ENCODE data around the gene RAB40C.

The RAB40C gene

GRCh38 chr16:624526-625070, 34.7 kb downstream of the RAB40C start:
- Mint-ChIP-seq H3K9me3 (no peaks in the 10 kb centered on the region), H3K36me3 (ENCODE audit: insufficient read depth) (peaks cover 7% of the 10 kb centered on the region), H3K27ac (ENCODE audit: low read depth) (no peak overlapping the region), H3K4me3 (no peak overlapping the region), H3K27me3 (no peaks in the 10 kb centered on the region), H3K4me1 (no peaks in the 10 kb centered on the region)
- DNase-seq (ENCODE audit: low spot score in 2 of 2), result no peak
- ATAC-seq (replicated peaks; ENCODE audit: extremely low read depth, poor library complexity, severe bottlenecking), result no peak

- H3K27ac Mint-ChIP-seq (ENCODE audit: low read depth), result no peak overlapping the region
- no peaks in the 10 kb centered on the region for H3K9me3 Mint-ChIP-seq
- no peaks in the 10 kb centered on the region for H3K27me3 Mint-ChIP-seq
- H3K4me3 Mint-ChIP-seq, result no peak overlapping the region
- H3K36me3 Mint-ChIP-seq (ENCODE audit: insufficient read depth), result peaks cover 8% of the 10 kb centered on the region
- no peak for DNase-seq (ENCODE audit: low spot score in 2 of 2)
- no peaks in the 10 kb centered on the region for H3K4me1 Mint-ChIP-seq
- no peak for ATAC-seq (replicated peaks; ENCODE audit: extremely low read depth, poor library complexity, severe bottlenecking)
Measured at GRCh38 chr16:625117-625976, 35.5 kb downstream of the RAB40C start.

- DNase-seq (ENCODE audit: low spot score in 2 of 2) (no peak), ATAC-seq (replicated peaks; ENCODE audit: extremely low read depth, poor library complexity, severe bottlenecking) (no peak)
- Mint-ChIP-seq H3K36me3 (ENCODE audit: insufficient read depth) (peaks cover 9% of the 10 kb centered on the region), H3K4me1 (no peaks in the 10 kb centered on the region), H3K27ac (ENCODE audit: low read depth) (no peak overlapping the region), H3K9me3 (no peaks in the 10 kb centered on the region), H3K27me3 (no peaks in the 10 kb centered on the region), H3K4me3 (no peak overlapping the region)
Measured at GRCh38 chr16:625977-626765, 36.3 kb downstream of the RAB40C start.

GRCh38 chr16:626787-627453, 37.1 kb downstream of the RAB40C start:
- H3K27me3 Mint-ChIP-seq, result no peaks in the 10 kb centered on the region
- DNase-seq (ENCODE audit: low spot score in 2 of 2), result no peak

GRCh38 chr16:627454-628239, 37.8 kb downstream of the RAB40C start:
- ATAC-seq (replicated peaks; ENCODE audit: extremely low read depth, poor library complexity, severe bottlenecking) (no peak), DNase-seq (ENCODE audit: low spot score in 2 of 2) (no peak)
- H3K4me3 Mint-ChIP-seq, result no peak overlapping the region
- H3K36me3 Mint-ChIP-seq (ENCODE audit: insufficient read depth), result peaks cover 9% of the 10 kb centered on the region
- H3K27ac Mint-ChIP-seq (ENCODE audit: low read depth), result no peak overlapping the region
- H3K27me3 Mint-ChIP-seq, result no peaks in the 10 kb centered on the region
- H3K4me1 Mint-ChIP-seq, result no peaks in the 10 kb centered on the region
- no peaks in the 10 kb centered on the region for H3K9me3 Mint-ChIP-seq

More at GRCh38 chr16:626787-627453, 37.1 kb downstream of the RAB40C start:
- peaks cover 9% of the 10 kb centered on the region for H3K36me3 Mint-ChIP-seq (ENCODE audit: insufficient read depth)
- H3K9me3 Mint-ChIP-seq, result no peaks in the 10 kb centered on the region
- ATAC-seq (replicated peaks; ENCODE audit: extremely low read depth, poor library complexity, severe bottlenecking), result no peak
- no peaks in the 10 kb centered on the region for H3K4me1 Mint-ChIP-seq
- H3K27ac Mint-ChIP-seq (ENCODE audit: low read depth), result no peak overlapping the region
- no peak overlapping the region for H3K4me3 Mint-ChIP-seq

GRCh38 chr16:628321-629061, 38.6 kb downstream of the RAB40C start:
- H3K9me3 Mint-ChIP-seq, result no peaks in the 10 kb centered on the region
- H3K27me3 Mint-ChIP-seq, result no peaks in the 10 kb centered on the region
- DNase-seq (ENCODE audit: low spot score in 2 of 2) (no peak), ATAC-seq (replicated peaks; ENCODE audit: extremely low read depth, poor library complexity, severe bottlenecking) (no peak)
- no peak overlapping the region for H3K27ac Mint-ChIP-seq (ENCODE audit: low read depth)
- peaks cover 9% of the 10 kb centered on the region for H3K36me3 Mint-ChIP-seq (ENCODE audit: insufficient read depth)
- no peaks in the 10 kb centered on the region for H3K4me1 Mint-ChIP-seq
- no peak overlapping the region for H3K4me3 Mint-ChIP-seq

DNA sequence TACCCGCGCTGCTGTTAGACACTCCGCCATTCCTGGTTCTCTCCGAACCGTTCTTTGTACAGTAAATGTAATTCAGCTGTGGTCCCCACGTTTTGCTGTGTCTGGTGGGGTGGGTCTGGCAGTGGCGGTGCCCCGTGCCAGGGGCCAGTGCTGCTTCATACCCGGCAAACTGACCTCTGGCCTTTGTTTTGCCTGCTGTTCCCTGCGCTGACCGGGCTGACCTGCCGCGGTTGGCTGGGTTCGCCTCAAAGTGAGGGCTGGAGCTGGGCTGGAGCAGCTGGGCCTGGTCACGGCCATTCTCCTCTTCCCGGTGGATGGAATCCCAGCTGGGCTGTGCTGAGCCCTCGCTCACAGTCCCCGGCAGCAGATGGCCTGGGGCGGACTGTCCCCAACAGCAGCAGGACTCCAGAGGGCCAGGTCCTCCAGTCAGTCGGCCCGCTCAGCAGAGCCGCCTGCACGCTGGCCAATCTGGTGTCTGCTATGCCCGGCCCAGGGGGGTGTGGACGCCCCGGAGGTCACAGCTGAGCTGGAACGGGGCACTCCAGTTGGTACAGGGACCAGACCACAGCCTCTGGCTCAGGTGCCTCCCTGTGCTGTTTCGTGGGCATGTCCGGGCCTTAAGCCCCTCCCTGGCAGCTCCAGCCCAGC, 39.4 kb downstream of the RAB40C start:
- Mint-ChIP-seq H3K4me1 (no peaks in the 10 kb centered on the region), H3K4me3 (no peak overlapping the region), H3K27ac (ENCODE audit: low read depth) (no peak overlapping the region), H3K9me3 (no peaks in the 10 kb centered on the region), H3K27me3 (no peaks in the 10 kb centered on the region), H3K36me3 (ENCODE audit: insufficient read depth) (peaks cover 13% of the 10 kb centered on the region)
- no peak for DNase-seq (ENCODE audit: low spot score in 2 of 2)
- no peak for ATAC-seq (replicated peaks; ENCODE audit: extremely low read depth, poor library complexity, severe bottlenecking)

DNA sequence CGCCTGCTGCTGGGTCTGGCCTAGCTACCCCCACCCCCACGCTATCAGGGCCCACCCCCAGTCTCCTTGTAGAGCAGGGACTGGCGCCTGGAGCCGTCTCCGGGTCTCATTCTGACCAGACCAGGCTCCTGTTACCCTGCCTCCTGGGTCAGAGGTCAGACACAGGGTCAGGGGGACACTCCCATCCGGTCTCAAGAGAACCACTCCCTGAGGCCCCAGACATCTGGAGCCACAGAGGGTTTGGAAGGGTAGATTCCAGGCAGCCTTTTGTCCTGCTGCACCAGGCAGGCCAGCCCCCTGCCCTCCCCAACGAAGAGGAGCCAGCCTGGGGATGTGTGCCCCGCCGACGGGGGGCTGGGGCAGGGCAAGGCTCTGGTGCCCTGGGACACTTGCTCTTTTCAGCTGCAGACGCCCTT, 40.0 kb downstream of the RAB40C start:
- Mint-ChIP-seq H3K9me3 (no peaks in the 10 kb centered on the region), H3K27me3 (no peaks in the 10 kb centered on the region), H3K36me3 (ENCODE audit: insufficient read depth) (peaks cover 13% of the 10 kb centered on the region), H3K4me1 (no peaks in the 10 kb centered on the region), H3K4me3 (no peak overlapping the region), H3K27ac (ENCODE audit: low read depth) (no peak overlapping the region)
- DNase-seq (ENCODE audit: low spot score in 2 of 2) (no peak), ATAC-seq (replicated peaks; ENCODE audit: extremely low read depth, poor library complexity, severe bottlenecking) (no peak)

DNA sequence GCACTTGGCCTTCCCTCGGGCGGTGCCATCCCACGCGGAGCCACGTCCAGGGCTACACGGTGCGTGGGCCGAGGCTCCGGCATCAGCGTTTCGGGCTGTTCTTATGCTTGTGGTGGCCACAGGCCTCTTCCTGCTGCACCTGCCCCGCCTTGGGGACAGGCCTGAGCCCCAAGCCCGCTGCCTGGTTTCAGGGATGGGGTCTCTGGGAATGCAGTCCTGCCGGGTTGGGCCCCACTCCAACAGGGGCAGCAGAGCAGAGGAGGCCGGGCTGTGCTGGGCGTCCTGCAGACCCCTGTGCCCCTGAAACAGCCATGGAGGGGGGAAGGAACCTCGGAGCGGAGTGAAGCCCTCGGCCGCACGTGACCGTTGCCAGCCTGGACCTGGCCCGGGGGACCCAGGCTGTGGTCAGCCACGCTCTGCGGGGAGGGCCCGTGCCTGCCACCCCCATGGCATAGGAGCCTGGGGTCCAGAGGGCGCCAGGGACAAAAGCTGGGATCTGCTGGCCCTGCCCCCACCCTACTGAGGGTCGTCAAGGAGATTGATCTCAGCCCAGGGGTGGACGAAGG, 40.5 kb downstream of the RAB40C start:
- H3K9me3 Mint-ChIP-seq, result no peaks in the 10 kb centered on the region
- peaks cover 13% of the 10 kb centered on the region for H3K36me3 Mint-ChIP-seq (ENCODE audit: insufficient read depth)
- H3K4me3 Mint-ChIP-seq, result no peak overlapping the region

DNA sequence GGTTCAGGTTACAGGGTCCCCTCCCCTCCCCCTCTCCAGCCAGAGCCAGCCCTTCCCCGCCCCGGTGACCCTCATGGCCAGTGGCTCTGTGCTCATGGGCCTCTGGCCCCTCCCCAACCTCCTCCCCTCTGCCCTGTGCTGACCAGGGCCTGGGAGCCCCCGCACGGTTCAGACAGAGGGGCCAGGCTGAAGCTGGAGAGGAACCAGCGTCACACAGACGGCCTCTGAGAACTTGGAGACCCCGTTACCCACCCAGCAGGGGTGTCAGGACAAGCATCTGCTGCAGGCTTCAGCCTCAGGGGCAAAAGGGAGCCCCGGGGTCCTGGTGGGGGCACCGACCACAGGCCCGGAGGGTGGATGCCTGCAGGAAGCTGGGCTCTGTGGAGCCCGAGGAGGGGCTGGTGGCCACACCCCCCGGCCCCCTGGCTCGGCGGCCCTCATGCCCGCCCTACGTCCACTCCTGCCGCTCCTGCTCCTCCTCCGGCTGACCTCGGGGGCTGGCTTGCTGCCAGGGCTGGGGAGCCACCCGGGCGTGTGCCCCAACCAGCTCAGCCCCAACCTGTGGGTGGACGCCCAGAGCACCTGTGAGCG, 41.0 kb downstream of the RAB40C start, which contains the start of gene WFIKKN1:
TSS of gene WFIKKN1 (plus strand) at position 171 of the 591 bp plus-strand sequence. CDS start at position 440, 269 bp downstream.
- peaks cover 13% of the 10 kb centered on the region for H3K36me3 Mint-ChIP-seq (ENCODE audit: insufficient read depth)

More for the DNA sequence above, 40.5 kb downstream of the RAB40C start:
- H3K27ac Mint-ChIP-seq (ENCODE audit: low read depth), result no peak overlapping the region
- H3K4me1 Mint-ChIP-seq, result no peaks in the 10 kb centered on the region
- no peak for DNase-seq (ENCODE audit: low spot score in 2 of 2)
- no peaks in the 10 kb centered on the region for H3K27me3 Mint-ChIP-seq
- ATAC-seq (replicated peaks; ENCODE audit: extremely low read depth, poor library complexity, severe bottlenecking), result no peak

More for the DNA sequence above, 41.0 kb downstream of the RAB40C start, which contains the start of gene WFIKKN1:
- ATAC-seq (replicated peaks; ENCODE audit: extremely low read depth, poor library complexity, severe bottlenecking) (no peak), DNase-seq (ENCODE audit: low spot score in 2 of 2) (no peak)
- Mint-ChIP-seq H3K4me3 (no peak within 1 kb of the TSS), H3K27ac (ENCODE audit: low read depth) (no peak within 1 kb of the TSS), H3K9me3 (no peaks in the 10 kb centered on the region), H3K27me3 (no peaks in the 10 kb centered on the region), H3K4me1 (no peaks in the 10 kb centered on the region)
